Measurements from ENCODE around the gene DNAJB1. TPM values are rescaled to one million over a fixed set of nuclear protein-coding genes. Genes with fewer than 3 reads are reported as not detected.

DNAJB1 gene
- total RNA-seq (2021): 77.7 and 87.0 TPM in 2 replicates
- long read RNA-seq, transcript DNAJB1-201 (3 exons, 2,264 nt): major isoform, 727 of 760 reads
- long read RNA-seq, partial matches to known transcripts: 12 of 760 reads
- long read RNA-seq, other reads (novel, unspliced or antisense): 21 of 760 reads

- Mint-ChIP-seq H3K4me3 (peak within 1 kb of the TSS; percentile 91 to 96), H3K4me1 (peaks cover 26 to 31% of the 10 kb centered on the region in 2 experiments), H3K27ac (peak within 1 kb of the TSS; percentile 87 to 99 (median 91)), H3K27me3 (ENCODE audit: low read depth) (peaks cover 1% of the 10 kb centered on the region; the same call in 1 of the 2 replicates), H3K9me3 (no peaks in the 10 kb centered on the region), H3K36me3 (ENCODE audit: insufficient read depth in 1 of 3, low read depth in 3 of 3) (peaks cover 27 to 36% (median 32%) of the 10 kb centered on the region in 3 experiments; a peak in 6 of 7 replicates)
- no peak within 1 kb of the TSS for H3K23ac ChIP-seq (ENCODE audit: insufficient read length, low read depth, low read length)
- H2AK5ac ChIP-seq (ENCODE audit: insufficient read length, low read length): no peak within 1 kb of the TSS
- H3K14ac ChIP-seq (ENCODE audit: insufficient read depth, low read length): peak within 1 kb of the TSS; percentile 90
- peak within 1 kb of the TSS; percentile 90 for H3K9ac ChIP-seq (ENCODE audit: extremely low read depth, insufficient read length, low read length)
- no peaks in the 10 kb centered on the region for H3K4me1 ChIP-seq (ENCODE audit: insufficient read depth, low read length)
- peak within 1 kb of the TSS; percentile 88 for H3K4me2 ChIP-seq (ENCODE audit: insufficient read depth, insufficient read length, low read length)
- no peak within 1 kb of the TSS; the same call in 1 of the 2 replicates for H2BK15ac ChIP-seq (ENCODE audit: low read depth, low read length)
- H2AFZ ChIP-seq (ENCODE audit: low read length): no peak within 1 kb of the TSS
- no peak for TF ChIP-seq CTCF (conservative IDR thresholded peaks at IDR 0.05)
- no peak within 1 kb of the TSS for H2BK5ac ChIP-seq (ENCODE audit: insufficient read length, low read length)
- H2BK12ac ChIP-seq (ENCODE audit: insufficient read length, low read depth, low read length): peak within 1 kb of the TSS; percentile 63
- no peaks in the 10 kb centered on the region for H4K20me1 ChIP-seq (ENCODE audit: control insufficient read depth, insufficient read depth, insufficient read length)
- H4K8ac ChIP-seq (replicated peaks; ENCODE audit: insufficient read length, low read depth, low read length): no peak within 1 kb of the TSS
- H3K79me1 ChIP-seq (ENCODE audit: insufficient read depth, low read depth, low read length, poor library complexity, severe bottlenecking): peaks cover 9% of the 10 kb centered on the region
- H3K79me2 ChIP-seq (ENCODE audit: insufficient read depth, low read length): peaks cover 14% of the 10 kb centered on the region; the same call in 1 of the 2 replicates
- H3K18ac ChIP-seq (ENCODE audit: insufficient read length, low read depth, low read length): peak within 1 kb of the TSS; percentile 91
- H3K4ac ChIP-seq (ENCODE audit: low read depth, low read length): no peak within 1 kb of the TSS
- H3K27me3 ChIP-seq (ENCODE audit: insufficient read depth, low read length): no peaks in the 10 kb centered on the region
- DNase-seq: no peak
- no peaks in the 10 kb centered on the region for H3K9me3 ChIP-seq (ENCODE audit: control insufficient read depth, low read depth, low read length)
- peaks cover 9% of the 10 kb centered on the region for H3K23me2 ChIP-seq (ENCODE audit: insufficient read length, low read depth, low read length, poor library complexity, severe bottlenecking)
- H2BK120ac ChIP-seq (ENCODE audit: low read depth, low read length, poor library complexity, severe bottlenecking): peak within 1 kb of the TSS; percentile 53
- no peak within 1 kb of the TSS for H3T11ph ChIP-seq (ENCODE audit: low read length)
- whole genome bisulfite sequencing (ENCODE audit: extremely low coverage, insufficient read length, low lambda C conversion rate): no CpG with 5 or more reads among the region's 82 CpGs
- no peak within 1 kb of the TSS for H4K91ac ChIP-seq (ENCODE audit: insufficient read length, low read depth, low read length)
- H3K27ac ChIP-seq (ENCODE audit: insufficient read length, low read depth, low read length): no peak within 1 kb of the TSS
- H2BK20ac ChIP-seq (ENCODE audit: low read depth, low read length, poor library complexity, severe bottlenecking): no peak within 1 kb of the TSS
- no peak within 1 kb of the TSS for H4K5ac ChIP-seq (ENCODE audit: insufficient read length, low read depth, low read length)
- H3K56ac ChIP-seq (ENCODE audit: insufficient read length, low read depth, low read length): no peak within 1 kb of the TSS
Measured at GRCh38 chr19:14517840-14518505, at the start of gene DNAJB1. Gene DNAJB1 (minus strand): TSS chr19:14518397. CDS start chr19:14518349, 48 bp downstream.

Measured in H9 (cell line).